Eye (tissue), 1 donor: Measurements from ENCODE around the gene MAB21L1.

ENCODE experiments used
- DNase-seq: peaks from one replicate; pipeline ENCODE4 v3.0.0-alpha.2; 2015

Gene MAB21L1

DNA sequence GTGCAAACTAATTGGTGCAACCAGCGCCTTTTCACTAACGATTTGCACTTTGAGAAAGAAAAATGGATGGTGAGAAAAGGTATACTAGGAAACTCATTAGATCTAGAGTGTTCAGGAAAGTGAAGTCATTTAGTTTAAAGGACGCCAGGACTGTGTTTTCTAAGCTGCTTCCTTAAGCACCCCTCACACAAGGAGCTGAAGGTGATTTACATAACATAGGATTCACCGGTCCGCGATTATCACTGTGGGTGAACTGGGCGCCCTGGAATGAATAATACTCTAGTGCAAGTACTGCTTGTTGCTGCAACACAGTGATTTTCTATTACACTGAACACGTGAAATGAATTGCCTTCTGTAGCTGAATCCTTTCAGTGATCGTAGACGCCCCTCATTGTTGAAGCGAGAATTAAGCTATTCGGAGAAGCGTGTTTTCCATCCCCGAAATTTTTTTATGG is 2.6 kb upstream of the MAB21L1 start:
- peak; percentile 94 for DNase-seq

- peak; percentile 86 for DNase-seq
Measured at GRCh38 chr13:35478271-35479037, 2.0 kb upstream of the MAB21L1 start.

- no peak for DNase-seq
Measured at GRCh38 chr13:35477386-35477946, 977 bp upstream of the MAB21L1 start.

- DNase-seq, result peak; percentile 86
Measured at GRCh38 chr13:35475212-35475959, 1.1 kb downstream of the MAB21L1 start.

DNA sequence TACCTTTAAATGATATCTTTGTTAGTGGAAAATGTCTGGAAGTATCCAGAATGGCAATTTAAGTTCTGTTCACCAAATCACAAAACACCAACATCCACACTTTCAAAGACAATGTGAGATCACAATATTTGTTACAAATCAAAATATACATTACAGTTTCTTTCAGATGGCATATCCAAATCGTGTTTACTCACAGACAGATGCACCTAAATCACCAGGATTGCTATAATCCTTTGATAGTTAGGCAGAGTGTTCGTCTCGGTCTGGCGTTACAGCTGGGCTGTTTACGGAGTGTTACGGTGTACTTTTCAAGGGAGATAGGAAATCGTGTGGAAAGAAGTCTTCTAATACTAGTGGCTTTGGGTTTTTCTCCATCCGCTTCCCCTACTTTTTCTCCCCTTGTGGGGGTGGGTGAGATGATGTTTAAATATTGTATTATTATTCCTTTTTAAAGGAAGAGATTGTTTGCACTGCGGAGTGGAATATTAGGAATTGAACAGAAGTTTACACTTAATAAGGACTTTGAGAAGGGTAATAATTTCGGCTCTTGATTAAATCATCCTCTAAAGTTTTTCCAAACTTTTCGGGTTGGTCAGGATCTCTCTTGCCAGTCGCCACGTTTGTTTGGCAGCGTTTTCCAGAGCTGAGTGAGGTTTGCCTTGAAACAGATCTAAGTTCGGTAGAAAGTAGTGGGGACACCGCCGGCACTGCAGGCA is 1.8 kb downstream of the MAB21L1 start:
- peak; percentile 78 for DNase-seq

DNA sequence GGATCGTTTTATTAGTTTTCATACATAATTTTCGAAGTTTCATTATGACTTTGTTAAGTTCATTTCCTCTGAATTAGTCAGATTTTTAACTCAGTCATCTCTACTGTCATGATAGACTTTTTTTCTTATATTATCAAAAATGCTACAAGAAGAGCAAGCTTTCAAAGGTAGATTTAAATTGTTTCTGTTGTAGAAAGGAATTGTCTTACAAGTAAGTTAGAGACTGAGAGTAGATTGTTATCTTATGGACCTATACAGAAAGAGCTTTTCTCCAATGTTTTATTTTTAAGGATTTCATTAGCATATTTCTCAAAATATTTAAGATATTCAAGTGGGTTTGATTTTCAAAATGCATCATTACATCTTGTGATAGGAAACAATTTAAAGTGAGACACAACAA is 2.7 kb downstream of the MAB21L1 start:
- peak; percentile 75 for DNase-seq

GRCh38 chr13:35473206-35473775 is 3.2 kb downstream of the MAB21L1 start:
- DNase-seq, result peak; percentile 80

- DNase-seq, result peak; percentile 88
Measured at GRCh38 chr13:35472323-35472881, 4.1 kb downstream of the MAB21L1 start.

GRCh38 chr13:35471706-35472322 is 4.7 kb downstream of the MAB21L1 start:
- peak; percentile 91 for DNase-seq

DNA sequence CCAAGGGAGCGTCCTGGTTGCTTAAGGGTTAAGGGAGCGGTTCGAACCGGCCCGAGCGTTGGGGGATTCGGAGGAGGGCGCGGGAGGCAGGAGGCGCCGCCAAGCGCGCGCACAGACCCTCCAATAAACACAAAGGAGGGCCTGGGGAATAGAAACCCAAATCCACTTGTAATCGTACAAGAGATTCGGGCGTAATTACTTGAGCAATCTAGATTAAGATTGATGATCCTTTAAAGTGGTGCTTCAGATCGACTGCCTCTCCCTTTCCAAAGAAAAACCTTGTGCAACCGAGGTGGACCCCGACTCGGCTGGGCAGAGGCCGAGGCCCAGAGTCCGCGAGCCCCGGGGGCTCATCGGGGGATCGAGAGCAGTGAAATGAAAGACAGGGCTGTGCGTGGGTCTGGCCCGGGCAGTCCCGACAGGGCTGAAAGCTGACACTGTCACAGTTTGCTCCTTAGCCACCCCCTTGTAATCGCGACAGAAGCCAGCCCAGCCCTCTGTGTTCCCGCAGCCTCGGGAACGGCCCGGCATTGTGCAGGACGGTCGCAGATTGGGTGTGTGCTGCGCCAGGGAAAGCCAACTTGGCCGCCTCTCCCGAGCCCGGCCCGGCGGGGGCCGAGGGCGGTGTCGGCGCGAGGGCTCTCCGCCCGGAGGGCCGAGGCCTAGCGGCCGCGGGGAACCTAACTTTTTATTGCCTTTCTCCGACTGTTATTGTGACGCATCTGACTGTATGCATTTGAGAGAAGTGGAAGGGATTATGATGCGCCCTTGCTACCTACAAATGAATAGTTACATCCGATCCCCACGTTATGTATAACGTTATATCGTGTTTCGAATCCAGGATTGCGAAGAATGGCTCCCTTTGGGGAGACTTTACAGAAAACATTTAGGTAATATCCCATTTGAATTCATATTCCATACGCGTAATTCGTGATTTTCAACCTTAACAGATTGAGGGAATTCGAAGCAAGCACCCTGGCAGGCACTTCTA is 5.5 kb downstream of the MAB21L1 start:
- DNase-seq, result peak; percentile 96

- peak; percentile 80 for DNase-seq
Measured at GRCh38 chr13:35469806-35470525, 6.5 kb downstream of the MAB21L1 start.

GRCh38 chr13:35468195-35468594 is 8.3 kb downstream of the MAB21L1 start:
- DNase-seq, result peak; percentile 56

GRCh38 chr13:35465371-35465770 is 11.1 kb downstream of the MAB21L1 start:
- no peak for DNase-seq

GRCh38 chr13:35460061-35460460 is 16.4 kb downstream of the MAB21L1 start:
- no peak for DNase-seq

DNA sequence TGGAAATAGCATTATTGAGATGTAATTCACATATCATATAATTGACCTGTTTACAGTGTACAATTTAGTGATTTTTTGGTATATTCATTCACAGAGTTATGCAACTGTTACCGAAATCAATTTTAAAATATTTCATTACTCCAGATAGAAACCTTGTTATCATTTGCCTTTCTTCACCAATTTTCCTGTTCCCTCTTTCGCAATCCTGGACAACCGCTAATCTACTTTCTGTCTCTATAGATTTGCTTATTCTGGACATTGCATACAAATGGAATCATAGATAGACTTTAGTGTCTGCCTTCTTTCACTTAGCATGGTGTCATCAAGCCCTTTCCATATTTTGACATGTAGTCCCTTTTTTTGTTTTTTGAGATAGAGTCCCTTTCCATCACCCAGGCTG is 19.2 kb downstream of the MAB21L1 start:
- DNase-seq, result no peak

GRCh38 chr13:35455022-35455421 is 21.5 kb downstream of the MAB21L1 start:
- no peak for DNase-seq

GRCh38 chr13:35449821-35450220 is 26.7 kb downstream of the MAB21L1 start:
- no peak for DNase-seq

DNA sequence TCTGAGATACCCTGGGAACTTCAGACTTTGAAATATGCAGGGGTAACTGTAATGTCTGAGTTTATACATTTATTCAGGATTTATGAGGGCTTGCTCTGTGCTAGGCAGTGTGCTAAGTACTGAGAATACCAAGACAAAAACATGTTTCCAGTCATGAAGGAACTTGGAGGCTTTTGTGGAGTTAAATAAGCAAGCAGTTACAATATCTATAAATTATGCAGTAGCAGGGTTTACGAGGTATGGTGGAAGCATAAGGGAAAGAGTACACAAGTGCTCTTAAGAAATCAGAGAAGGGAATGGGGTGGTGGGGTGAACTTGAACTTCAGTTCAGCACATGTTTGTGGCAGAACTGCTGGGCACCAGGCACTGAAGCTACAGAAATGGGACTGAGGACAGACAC is 28.0 kb downstream of the MAB21L1 start:
- no peak for DNase-seq
